K562 (cell line): Measurements from ENCODE around the gene TMEM248. TPM values are rescaled to one million over a fixed set of nuclear protein-coding genes. Genes with fewer than 3 reads are reported as not detected.
A peak's percentile ranks its signal among the peaks of the same experiment; 100 is the strongest.

Experiments used
- ATF4 ChIP-seq: fragments of 450-650 bp; formaldehyde crosslinking; IDR thresholded peaks from 2 replicates; pipeline ENCODE4 v1.4.0; 2022; ENCODE audit warnings: mild to moderate bottlenecking, moderate library complexity
- CTBP1 ChIP-seq: fragments of 450-650 bp; IDR thresholded peaks from 2 replicates; pipeline ENCODE4 v1.6.1; 2016; ENCODE audit warnings: borderline replicate concordance
- DDX20 ChIP-seq: fragments of 450-650 bp; IDR thresholded peaks from 2 replicates; pipeline ENCODE4 v1.6.1; 2016; ENCODE audit warnings: missing genetic modification characterization, low read depth, mild to moderate bottlenecking, missing compliant biosample characterization, moderate library complexity
- KDM1A ChIP-seq, 2 experiments: fragments of 450-650 bp; IDR thresholded peaks; 2 replicates each; pipeline ENCODE4 v1.6.1; 2016; ENCODE audit warnings: mild to moderate bottlenecking in 2 of 2
- KLF13 ChIP-seq: fragments of 450-650 bp; IDR thresholded peaks from 2 replicates; pipeline ENCODE4 v1.6.1; 2016; ENCODE audit warnings: missing genetic modification characterization, low read depth, mild to moderate bottlenecking, missing compliant biosample characterization, moderate library complexity, borderline replicate concordance
- NFRKB ChIP-seq: fragments of 450-650 bp; IDR thresholded peaks from 2 replicates; pipeline ENCODE4 v1.6.1; 2016; ENCODE audit warnings: low read depth
- NR2C1 ChIP-seq, 2 experiments: fragments of 450-650 bp; IDR thresholded peaks; 2 replicates each; pipeline ENCODE4 v1.6.1; 2017; ENCODE audit warnings: mild to moderate bottlenecking in 2 of 2, antibody characterized with exemption in 1 of 2, inconsistent platforms in 1 of 2, missing compliant biosample characterization in 1 of 2, missing genetic modification characterization in 1 of 2
- TCF7 ChIP-seq: sonication (generic); IDR thresholded peaks from 2 replicates; pipeline ENCODE4 v1.6.1; 2016; ENCODE audit warnings: antibody characterized with exemption, borderline replicate concordance
- THAP7 ChIP-seq: fragments of 250-450 bp; sonication (Bioruptor Pico); IDR thresholded peaks from 2 replicates; pipeline ENCODE4 v1.5.0; 2021
- ZBTB40 ChIP-seq, 2 experiments: fragments of 450-650 bp in 1 of 2; sonication (generic) in 1 of 2; formaldehyde crosslinking in 1 of 2; IDR thresholded peaks; 2 replicates each; pipeline versions ENCODE4 v1.7.1 to v1.9.0; 2016 to 2022; ENCODE audit warnings: inconsistent platforms in 1 of 2, mild to moderate bottlenecking in 1 of 2, missing genetic modification reagents in 1 of 2
- ZNF277 ChIP-seq: fragments of 250-450 bp; sonication (Bioruptor Pico); IDR thresholded peaks from 2 replicates; pipeline ENCODE4 v1.8.0; 2022; ENCODE audit warnings: inconsistent platforms, mild to moderate bottlenecking, moderate library complexity, borderline replicate concordance
- ZNF347 ChIP-seq: fragments of 450-650 bp; formaldehyde crosslinking; IDR thresholded peaks from 2 replicates; pipeline ENCODE4 v1.4.0; 2020; ENCODE audit warnings: low read depth, mild to moderate bottlenecking, moderate library complexity
- ZNF551 ChIP-seq: fragments of 250-450 bp; sonication (Bioruptor Pico); IDR thresholded peaks from 2 replicates; pipeline ENCODE4 v1.5.0; 2021; ENCODE audit warnings: mild to moderate bottlenecking, moderate library complexity
- polyA plus RNA-seq, 8 experiments: library from polyadenylated mRNA; depleted of rRNA in 4 of 8; stranded (reverse) in 5 of 8; unstranded in 3 of 8; fragments of >200 nt; fragmentation: Nextera tagmentation in 2 of 8; fragmentation: Illumina TruSeq in 1 of 8; extraction: Ambion mirVana in 2 of 8; extraction: Trizol in 1 of 8; gene quantifications; 2 replicates each; pipeline versions ENCODE4 v1.2.1 to v1.2.3, GENCODE V29; 2011 to 2014; ENCODE audit warnings: inconsistent platforms in 1 of 8, missing spikeins in 1 of 8
- total RNA-seq, 7 experiments: library from RNA; depleted of rRNA in 6 of 7; stranded (reverse); fragments of >200 nt in 6 of 7; fragmentation: Illumina TruSeq in 2 of 7; extraction: Trizol in 2 of 7; gene quantifications; 2 replicates each; pipeline versions ENCODE4 v1.2.1 to v1.2.3, GENCODE V29; 2011 to 2021; ENCODE audit warnings: low replicate concordance in 1 of 7

The TMEM248 gene
- total and polyA plus RNA-seq, 9 of the 15 experiments (the other 6 are each of a cell fraction or from before 2014, with no cell fraction given) = 6.3 to 132 (median 64.4) TPM

- TF ChIP-seq ZBTB40 (IDR thresholded peaks at IDR 0.05) (peak; percentile 83), ZBTB40 (CRISPR knock-in tag; IDR thresholded peaks at IDR 0.05) (no peak), ATF4 (CRISPR knock-in tag) (no peak), KLF13 (tag) (no peak), DDX20 (tag) (no peak), THAP7 (CRISPR knock-in tag) (no peak), NR2C1 (IDR thresholded peaks at IDR 0.05) (no peak), NR2C1 (tag; IDR thresholded peaks at IDR 0.05) (no peak), ZNF347 (CRISPR knock-in tag) (no peak), CTBP1 (0 out of 2 replicates have a peak, but pooled peaks have one; percentile 5), NFRKB (no peak), TCF7 (no peak), KDM1A (IDR thresholded peaks at IDR 0.05) (peak in 1 of 2 experiments; percentile 58; a peak in 2 of 4 replicates), ZNF551 (CRISPR knock-in tag) (no peak), ZNF277 (no peak)
These were observed 1.3 kb upstream of the TMEM248 start (continued) for GRCh38 chr7:66919704-66920103.
